Measurements from ENCODE around the gene CUBN.

The CUBN gene

DNA sequence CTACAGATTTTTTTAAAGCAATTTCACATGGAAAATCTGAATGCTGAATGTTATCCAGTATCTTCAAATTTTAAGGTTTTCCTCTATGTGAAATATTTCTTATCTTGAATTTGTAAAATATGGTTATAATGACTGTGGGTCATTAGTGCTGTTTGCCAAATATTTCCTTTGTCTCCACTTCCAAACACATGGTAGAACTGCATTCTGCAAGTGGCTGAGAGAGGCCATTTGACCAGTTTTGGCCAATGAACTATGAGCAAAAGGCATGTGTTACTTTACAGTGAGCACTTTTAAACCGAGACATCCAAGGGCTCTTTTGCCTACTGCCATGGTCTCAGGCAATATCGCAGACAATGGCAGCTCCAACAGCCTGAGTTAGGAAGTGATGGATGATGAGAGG, 195.2 kb downstream of the CUBN start:
- Histone ChIP-seq H2AFZ (ENCODE audit: low read depth) (no peak overlapping the region), H3K27me3 (ENCODE audit: insufficient read depth, low read depth) (no peaks in the 10 kb centered on the region), H3K4me2 (no peak overlapping the region), H3K36me3 (ENCODE audit: insufficient read depth) (no peaks in the 10 kb centered on the region), H3K27ac (no peak overlapping the region), H3K4me3 (IDR thresholded peaks at IDR 0.05; ENCODE audit: insufficient read depth, low read depth, low read length) (no peak overlapping the region), H3K9ac (no peak overlapping the region), H3K4me1 (ENCODE audit: low read depth, poor library complexity, severe bottlenecking) (no peaks in the 10 kb centered on the region), H4K20me1 (ENCODE audit: insufficient read depth) (no peaks in the 10 kb centered on the region), H3K79me2 (ENCODE audit: insufficient read depth, low read depth) (no peaks in the 10 kb centered on the region)
- TF ChIP-seq, protein P1, sequence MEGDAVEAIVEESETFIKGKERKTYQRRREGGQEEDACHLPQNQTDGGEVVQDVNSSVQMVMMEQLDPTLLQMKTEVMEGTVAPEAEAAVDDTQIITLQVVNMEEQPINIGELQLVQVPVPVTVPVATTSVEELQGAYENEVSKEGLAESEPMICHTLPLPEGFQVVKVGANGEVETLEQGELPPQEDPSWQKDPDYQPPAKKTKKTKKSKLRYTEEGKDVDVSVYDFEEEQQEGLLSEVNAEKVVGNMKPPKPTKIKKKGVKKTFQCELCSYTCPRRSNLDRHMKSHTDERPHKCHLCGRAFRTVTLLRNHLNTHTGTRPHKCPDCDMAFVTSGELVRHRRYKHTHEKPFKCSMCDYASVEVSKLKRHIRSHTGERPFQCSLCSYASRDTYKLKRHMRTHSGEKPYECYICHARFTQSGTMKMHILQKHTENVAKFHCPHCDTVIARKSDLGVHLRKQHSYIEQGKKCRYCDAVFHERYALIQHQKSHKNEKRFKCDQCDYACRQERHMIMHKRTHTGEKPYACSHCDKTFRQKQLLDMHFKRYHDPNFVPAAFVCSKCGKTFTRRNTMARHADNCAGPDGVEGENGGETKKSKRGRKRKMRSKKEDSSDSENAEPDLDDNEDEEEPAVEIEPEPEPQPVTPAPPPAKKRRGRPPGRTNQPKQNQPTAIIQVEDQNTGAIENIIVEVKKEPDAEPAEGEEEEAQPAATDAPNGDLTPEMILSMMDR (conservative IDR thresholded peaks at IDR 0.05; ENCODE audit: low read depth, low read length), result no peak

DNA sequence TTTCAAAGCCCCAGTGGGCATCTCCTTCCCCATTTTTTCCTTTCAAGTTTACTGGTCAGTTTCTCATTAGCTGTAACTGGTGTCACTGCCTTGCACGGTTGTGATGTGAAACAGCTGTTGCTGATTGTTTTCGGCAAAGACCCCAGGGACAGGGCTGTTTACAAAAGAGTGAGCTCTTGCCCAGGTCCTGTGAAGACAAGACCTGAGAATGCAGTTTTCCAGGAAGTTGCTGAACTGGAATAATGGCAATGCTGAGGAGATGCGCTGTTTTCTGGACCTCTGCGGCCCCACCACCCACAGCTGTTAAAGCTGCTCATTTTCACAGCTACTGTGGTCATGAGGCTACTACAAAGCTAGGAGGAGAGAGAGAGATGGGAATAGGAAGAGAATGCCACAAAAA, 195.8 kb downstream of the CUBN start:
- no peak overlapping the region for H3K9ac ChIP-seq
- H3K27ac ChIP-seq, result no peak overlapping the region
- H3K4me1 ChIP-seq (ENCODE audit: low read depth, poor library complexity, severe bottlenecking), result no peaks in the 10 kb centered on the region
- H3K4me3 ChIP-seq (IDR thresholded peaks at IDR 0.05; ENCODE audit: insufficient read depth, low read depth, low read length), result no peak overlapping the region
- no peaks in the 10 kb centered on the region for H4K20me1 ChIP-seq (ENCODE audit: insufficient read depth)
- H3K27me3 ChIP-seq (ENCODE audit: insufficient read depth, low read depth), result no peaks in the 10 kb centered on the region
- H2AFZ ChIP-seq (ENCODE audit: low read depth), result no peak overlapping the region
- H3K79me2 ChIP-seq (ENCODE audit: insufficient read depth, low read depth), result no peaks in the 10 kb centered on the region
- H3K36me3 ChIP-seq (ENCODE audit: insufficient read depth), result no peaks in the 10 kb centered on the region
- H3K4me2 ChIP-seq, result no peak overlapping the region
- TF ChIP-seq, protein P1 (conservative IDR thresholded peaks at IDR 0.05; ENCODE audit: low read depth, low read length), result no peak

GRCh38 chr10:16931930-16932329, 197.7 kb downstream of the CUBN start:
- TF ChIP-seq, protein P1 (conservative IDR thresholded peaks at IDR 0.05; ENCODE audit: low read depth, low read length), result no peak
- Histone ChIP-seq H3K36me3 (ENCODE audit: insufficient read depth) (no peaks in the 10 kb centered on the region), H2AFZ (ENCODE audit: low read depth) (no peak overlapping the region), H3K4me1 (ENCODE audit: low read depth, poor library complexity, severe bottlenecking) (no peaks in the 10 kb centered on the region), H3K4me3 (IDR thresholded peaks at IDR 0.05; ENCODE audit: insufficient read depth, low read depth, low read length) (no peak overlapping the region), H3K4me2 (no peak overlapping the region), H3K27ac (no peak overlapping the region), H4K20me1 (ENCODE audit: insufficient read depth) (no peaks in the 10 kb centered on the region), H3K79me2 (ENCODE audit: insufficient read depth, low read depth) (no peaks in the 10 kb centered on the region), H3K27me3 (ENCODE audit: insufficient read depth, low read depth) (no peaks in the 10 kb centered on the region), H3K9ac (no peak overlapping the region)

GRCh38 chr10:16930540-16930939, 199.1 kb downstream of the CUBN start:
- Histone ChIP-seq H4K20me1 (ENCODE audit: insufficient read depth) (no peaks in the 10 kb centered on the region), H2AFZ (ENCODE audit: low read depth) (no peak overlapping the region), H3K9ac (no peak overlapping the region), H3K27ac (no peak overlapping the region), H3K4me1 (ENCODE audit: low read depth, poor library complexity, severe bottlenecking) (no peaks in the 10 kb centered on the region), H3K4me3 (IDR thresholded peaks at IDR 0.05; ENCODE audit: insufficient read depth, low read depth, low read length) (no peak overlapping the region), H3K27me3 (ENCODE audit: insufficient read depth, low read depth) (no peaks in the 10 kb centered on the region), H3K79me2 (ENCODE audit: insufficient read depth, low read depth) (no peaks in the 10 kb centered on the region), H3K4me2 (no peak overlapping the region), H3K36me3 (ENCODE audit: insufficient read depth) (no peaks in the 10 kb centered on the region)
- TF ChIP-seq, protein P1 (conservative IDR thresholded peaks at IDR 0.05; ENCODE audit: low read depth, low read length), result no peak
